OCI-LY3 (cell line): ENCODE data around the gene MGAT4D.

Source experiments
- EZH2phosphoT487 ChIP-seq: fragments of 200-600 bp; shearing (Covaris generic); IDR thresholded peaks from 2 replicates; pipeline ENCODE4 v1.6.1; 2018; ENCODE audit warnings: antibody characterized with exemption, mixed run types, low read depth
- TF ChIP-seq, protein P1 (sequence below): fragments of 200-600, 300-600 bp; sonication (generic); IDR thresholded peaks from 2 replicates; pipeline ENCODE4 v1.5.1; 2014; ENCODE audit warnings: antibody characterized with exemption, low read length, low read depth

DNA sequence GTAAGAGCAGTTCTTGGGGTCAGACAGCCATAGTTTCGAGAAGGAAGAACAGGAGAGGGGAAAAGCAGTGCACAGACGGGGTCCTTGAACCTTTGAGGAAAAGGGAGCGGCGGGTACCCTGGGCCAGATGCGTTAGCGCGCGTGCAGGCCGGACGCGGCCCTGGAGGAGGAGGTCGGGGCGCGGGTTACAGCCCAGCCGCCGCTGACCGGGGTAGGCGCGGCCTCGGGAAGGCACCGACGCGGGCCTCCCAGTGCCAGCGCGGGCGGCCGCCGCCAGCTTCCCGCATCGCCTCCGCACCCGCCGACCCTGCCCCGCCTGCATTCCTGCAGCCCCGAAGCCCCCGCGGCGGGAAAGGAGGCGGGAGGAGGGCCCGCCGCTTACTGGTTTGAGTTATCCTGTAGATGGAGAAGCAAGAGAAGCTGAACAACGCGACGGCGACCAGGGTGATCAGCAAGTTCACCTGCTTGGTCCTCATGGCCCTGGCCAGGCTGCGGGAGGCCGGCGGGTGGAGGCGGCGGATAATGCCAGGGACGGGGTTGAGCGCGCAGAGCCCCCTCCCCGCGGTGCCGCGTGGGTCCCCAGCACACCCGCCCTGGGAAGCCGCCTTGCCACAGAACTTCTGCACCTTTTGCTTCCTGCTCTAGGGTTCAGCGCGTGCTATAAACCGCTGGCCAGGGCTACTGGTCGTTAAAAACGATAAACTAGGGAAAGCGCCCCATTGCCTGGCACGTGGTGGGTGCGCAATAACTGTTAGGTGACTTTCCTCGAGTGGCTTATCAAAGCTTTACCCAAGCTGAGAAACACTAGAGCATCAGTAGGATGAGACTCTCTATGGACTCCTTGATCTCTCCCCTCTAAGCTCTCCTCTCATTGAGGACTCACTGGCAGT lies at the start of gene MGAT4D:
- TF ChIP-seq, protein P1, sequence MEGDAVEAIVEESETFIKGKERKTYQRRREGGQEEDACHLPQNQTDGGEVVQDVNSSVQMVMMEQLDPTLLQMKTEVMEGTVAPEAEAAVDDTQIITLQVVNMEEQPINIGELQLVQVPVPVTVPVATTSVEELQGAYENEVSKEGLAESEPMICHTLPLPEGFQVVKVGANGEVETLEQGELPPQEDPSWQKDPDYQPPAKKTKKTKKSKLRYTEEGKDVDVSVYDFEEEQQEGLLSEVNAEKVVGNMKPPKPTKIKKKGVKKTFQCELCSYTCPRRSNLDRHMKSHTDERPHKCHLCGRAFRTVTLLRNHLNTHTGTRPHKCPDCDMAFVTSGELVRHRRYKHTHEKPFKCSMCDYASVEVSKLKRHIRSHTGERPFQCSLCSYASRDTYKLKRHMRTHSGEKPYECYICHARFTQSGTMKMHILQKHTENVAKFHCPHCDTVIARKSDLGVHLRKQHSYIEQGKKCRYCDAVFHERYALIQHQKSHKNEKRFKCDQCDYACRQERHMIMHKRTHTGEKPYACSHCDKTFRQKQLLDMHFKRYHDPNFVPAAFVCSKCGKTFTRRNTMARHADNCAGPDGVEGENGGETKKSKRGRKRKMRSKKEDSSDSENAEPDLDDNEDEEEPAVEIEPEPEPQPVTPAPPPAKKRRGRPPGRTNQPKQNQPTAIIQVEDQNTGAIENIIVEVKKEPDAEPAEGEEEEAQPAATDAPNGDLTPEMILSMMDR, result no peak
- TF ChIP-seq EZH2phosphoT487, result no peak
